ENCODE results near the gene FAM216A. TPM values are rescaled to one million over a fixed set of nuclear protein-coding genes. Genes with fewer than 3 reads are reported as not detected.

Gene FAM216A
- polyA plus RNA-seq, 1 experiment: 21.3 TPM

DNA sequence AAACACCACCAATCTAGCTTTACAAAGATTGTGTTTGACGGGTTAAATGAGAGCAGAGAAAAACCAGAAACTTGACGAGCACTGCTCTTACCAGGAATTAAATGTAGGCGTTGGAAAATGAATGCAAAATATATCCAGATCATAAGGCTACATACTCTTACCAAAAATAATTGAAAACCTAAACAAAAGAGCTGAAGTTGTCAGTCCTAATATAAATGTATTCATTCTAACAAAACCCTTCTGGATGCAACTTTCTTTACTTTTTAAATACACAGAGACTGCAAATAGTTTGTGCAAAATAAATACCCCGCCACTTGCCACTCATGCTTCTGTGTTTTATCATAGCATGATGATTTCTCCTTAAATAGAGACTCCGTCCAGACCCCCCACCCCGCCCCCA is 66.2 kb downstream of the FAM216A start:
- no peaks in the 10 kb centered on the region for H3K9me3 ChIP-seq (ENCODE audit: control insufficient read depth, insufficient read depth, low read length)
- no peak overlapping the region for H3K27ac ChIP-seq (ENCODE audit: low read depth, low read length)
- H3K27me3 ChIP-seq (ENCODE audit: control insufficient read depth, insufficient read depth, low read length): no peaks in the 10 kb centered on the region
- ChIA-PET CTCF (interaction anchor here (1.6 to 5.1 kb wide), 3 partner anchors 22 to 67 kb away, joined by 5 to 33 read pairs (median 16); partner anchors contain the start of gene FAM216A), POLR2A (interaction anchor here (0.6 kb wide), 1 partner anchor 84 kb away, joined by 3 read pairs; the partner anchor contains the start of gene ARPC3)
- no peak for DNase-seq (ENCODE audit: low read depth, low spot score)
- H3K4me3 ChIP-seq (ENCODE audit: low read depth, low read length): no peak overlapping the region
- TF ChIP-seq, protein P1, sequence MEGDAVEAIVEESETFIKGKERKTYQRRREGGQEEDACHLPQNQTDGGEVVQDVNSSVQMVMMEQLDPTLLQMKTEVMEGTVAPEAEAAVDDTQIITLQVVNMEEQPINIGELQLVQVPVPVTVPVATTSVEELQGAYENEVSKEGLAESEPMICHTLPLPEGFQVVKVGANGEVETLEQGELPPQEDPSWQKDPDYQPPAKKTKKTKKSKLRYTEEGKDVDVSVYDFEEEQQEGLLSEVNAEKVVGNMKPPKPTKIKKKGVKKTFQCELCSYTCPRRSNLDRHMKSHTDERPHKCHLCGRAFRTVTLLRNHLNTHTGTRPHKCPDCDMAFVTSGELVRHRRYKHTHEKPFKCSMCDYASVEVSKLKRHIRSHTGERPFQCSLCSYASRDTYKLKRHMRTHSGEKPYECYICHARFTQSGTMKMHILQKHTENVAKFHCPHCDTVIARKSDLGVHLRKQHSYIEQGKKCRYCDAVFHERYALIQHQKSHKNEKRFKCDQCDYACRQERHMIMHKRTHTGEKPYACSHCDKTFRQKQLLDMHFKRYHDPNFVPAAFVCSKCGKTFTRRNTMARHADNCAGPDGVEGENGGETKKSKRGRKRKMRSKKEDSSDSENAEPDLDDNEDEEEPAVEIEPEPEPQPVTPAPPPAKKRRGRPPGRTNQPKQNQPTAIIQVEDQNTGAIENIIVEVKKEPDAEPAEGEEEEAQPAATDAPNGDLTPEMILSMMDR (IDR thresholded peaks at IDR 0.05; ENCODE audit: low read depth, low read length): no peak

DNA sequence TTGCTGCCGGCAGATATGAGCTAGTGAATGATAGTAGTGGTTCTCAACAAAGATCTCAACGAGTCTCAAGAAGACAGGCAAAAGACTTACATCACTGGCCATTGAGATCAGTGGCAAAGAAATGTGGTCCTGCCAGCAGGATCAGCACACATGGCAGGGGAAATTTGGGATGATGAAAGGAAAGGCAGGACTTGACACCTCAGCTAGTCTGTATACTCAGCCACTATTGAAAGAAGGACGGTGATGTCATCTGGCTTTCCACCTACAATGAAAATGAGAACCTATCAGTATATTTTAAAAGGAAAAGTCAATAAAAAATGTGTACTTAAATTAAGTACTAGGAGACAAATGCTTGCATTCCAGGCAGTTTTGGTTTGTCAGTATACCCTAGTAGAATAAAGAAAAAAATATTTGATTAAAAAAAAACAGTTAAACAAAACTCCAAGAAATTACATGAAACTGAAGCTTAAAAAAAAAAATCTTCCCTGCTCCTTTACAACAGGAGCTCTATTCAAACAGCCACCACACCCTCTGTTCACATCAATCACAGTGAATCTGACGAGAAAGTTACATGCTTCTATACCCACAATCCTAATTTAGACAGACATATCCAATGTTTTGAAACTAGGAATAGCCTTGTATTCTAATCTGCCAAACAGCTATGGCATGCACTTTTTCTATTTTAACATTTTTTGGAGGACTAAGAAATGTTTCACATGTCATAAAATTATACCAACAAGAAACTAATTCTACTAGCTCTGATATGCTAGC is 68.4 kb downstream of the FAM216A start:
- no peaks in the 10 kb centered on the region for H3K27me3 ChIP-seq (ENCODE audit: control insufficient read depth, insufficient read depth, low read length)
- H3K4me3 ChIP-seq (ENCODE audit: low read depth, low read length): no peak overlapping the region
- TF ChIP-seq, protein P1 (IDR thresholded peaks at IDR 0.05; ENCODE audit: low read depth, low read length): no peak
- ChIA-PET CTCF (interaction anchor here (1.0 kb wide), 1 partner anchor 66 kb away, joined by 3 read pairs; no protein-coding TSS in a partner anchor), POLR2A (no interaction called here)
- H3K27ac ChIP-seq (ENCODE audit: low read depth, low read length): peak overlapping the region; percentile 2
- DNase-seq (ENCODE audit: low read depth, low spot score): no peak
- no peaks in the 10 kb centered on the region for H3K9me3 ChIP-seq (ENCODE audit: control insufficient read depth, insufficient read depth, low read length)

DNA sequence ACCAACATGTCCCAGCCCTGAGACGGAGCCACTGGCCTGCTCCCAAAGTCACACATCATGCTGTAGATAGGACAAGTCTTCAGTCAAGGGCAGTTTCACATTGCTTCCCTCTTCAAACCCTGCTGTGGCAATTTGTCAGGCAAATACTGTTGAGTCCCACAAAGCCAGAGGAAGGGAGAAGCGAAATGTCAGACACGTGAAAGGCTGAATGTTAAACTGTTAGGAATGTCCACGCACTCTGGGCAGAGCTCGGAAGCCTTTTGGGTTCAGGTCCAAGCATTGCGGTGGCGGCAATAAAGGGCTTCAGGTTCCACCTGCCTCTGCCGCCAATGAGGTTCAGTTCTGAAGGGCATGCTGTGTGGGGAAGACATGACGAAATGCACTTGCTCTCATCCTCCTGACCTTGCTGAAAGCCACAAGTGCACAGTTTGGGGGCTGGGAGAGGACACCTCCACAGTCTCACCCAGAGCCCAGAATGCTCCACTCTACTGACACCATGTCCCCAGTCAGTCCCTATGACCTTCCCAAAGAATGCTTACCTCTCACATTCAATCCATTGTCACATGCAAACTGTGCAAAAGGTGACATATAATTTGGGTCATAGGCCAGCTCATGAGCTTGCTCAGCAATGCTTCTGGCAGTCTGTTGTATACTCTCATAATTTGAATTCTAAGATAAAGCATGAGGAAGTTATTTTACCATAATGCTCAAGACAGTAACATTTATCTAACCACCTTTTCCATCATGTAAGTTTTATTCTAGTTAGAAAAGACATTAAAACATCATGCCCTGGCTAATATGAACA is 69.2 kb downstream of the FAM216A start:
- Histone ChIP-seq H3K27ac (ENCODE audit: low read depth, low read length) (peak overlapping the region; percentile 2), H3K4me3 (ENCODE audit: low read depth, low read length) (no peak overlapping the region), H3K9me3 (ENCODE audit: control insufficient read depth, insufficient read depth, low read length) (no peaks in the 10 kb centered on the region), H3K27me3 (ENCODE audit: control insufficient read depth, insufficient read depth, low read length) (no peaks in the 10 kb centered on the region)
- CTCF ChIA-PET: interaction anchor here (0.7 to 1.4 kb wide), 2 partner anchors 25 to 65 kb away, joined by 3 read pairs; no protein-coding TSS in a partner anchor
- DNase-seq (ENCODE audit: low read depth, low spot score): no peak
- POLR2A ChIA-PET: no interaction called here
- TF ChIP-seq, protein P1 (IDR thresholded peaks at IDR 0.05; ENCODE audit: low read depth, low read length): no peak

DNA sequence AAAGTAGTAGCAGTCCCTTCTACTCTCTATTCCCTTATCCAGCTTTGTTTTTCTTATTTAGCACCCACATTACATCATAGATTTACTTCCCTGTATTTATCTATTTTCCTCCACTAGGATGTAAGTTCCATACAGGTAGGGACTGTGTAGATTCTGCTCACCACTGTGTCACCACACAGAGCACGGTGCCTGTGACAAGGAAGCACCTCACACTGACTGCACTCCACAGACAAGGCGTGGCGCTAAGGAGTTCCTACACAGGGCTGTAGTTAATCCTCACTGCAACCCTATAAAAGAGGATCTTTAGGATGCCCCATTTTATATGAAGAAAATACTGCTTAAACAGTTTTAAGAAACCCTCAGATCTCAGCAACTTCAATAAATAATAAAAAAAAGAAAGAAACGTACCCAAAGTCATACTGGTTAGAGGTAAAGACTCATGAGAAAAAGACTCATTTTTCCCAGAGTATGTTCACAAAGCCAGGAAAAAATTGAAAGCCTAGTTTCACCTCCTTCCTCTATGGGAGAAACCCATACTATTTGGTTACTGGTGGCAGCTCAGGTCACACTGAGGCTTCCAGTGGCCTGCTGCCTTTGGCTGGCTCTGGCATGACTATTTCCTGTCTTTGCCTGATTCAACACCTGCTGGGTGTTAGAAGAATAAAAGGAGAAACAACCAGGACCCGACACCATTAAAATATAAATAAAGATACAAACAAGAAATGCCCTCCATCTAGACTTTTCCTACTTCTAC is 70.4 kb downstream of the FAM216A start:
- TF ChIP-seq, protein P1 (IDR thresholded peaks at IDR 0.05; ENCODE audit: low read depth, low read length): no peak
- no peak overlapping the region for H3K4me3 ChIP-seq (ENCODE audit: low read depth, low read length)
- DNase-seq (ENCODE audit: low read depth, low spot score): no peak
- POLR2A ChIA-PET: no interaction called here
- H3K27ac ChIP-seq (ENCODE audit: low read depth, low read length): no peak overlapping the region
- no peaks in the 10 kb centered on the region for H3K9me3 ChIP-seq (ENCODE audit: control insufficient read depth, insufficient read depth, low read length)
- H3K27me3 ChIP-seq (ENCODE audit: control insufficient read depth, insufficient read depth, low read length): no peaks in the 10 kb centered on the region
- CTCF ChIA-PET: interaction anchor here (0.7 to 1.4 kb wide), 4 partner anchors 13 to 64 kb away, joined by 3 to 6 read pairs (median 3); no protein-coding TSS in a partner anchor

Small RNAs within 50 kb of the gene (small RNA-seq; reads per million reads assigned to genes)
- gene RF00278 (ENCODE audit: insufficient read length, low read depth): not detected

Other genes starting within 250 kb of the FAM216A start
- 139 and 143 TPM in 2 replicates for gene ATP2A2, start 187.6 kb upstream of the FAM216A start, polyA plus RNA-seq (2011; rRNA removed)
- 48.7 and 58.8 TPM in 2 replicates for gene ANAPC7, start 65.1 kb upstream of the FAM216A start, polyA plus RNA-seq (2011; rRNA removed)
- 57.0 and 82.3 TPM in 2 replicates for gene ARPC3, start 18.5 kb upstream of the FAM216A start, polyA plus RNA-seq (2011; rRNA removed)
- 16.8 and 25.6 TPM in 2 replicates for gene GPN3, start 588 bp upstream of the FAM216A start, polyA plus RNA-seq (2011; rRNA removed)
- gene VPS29, start 33.3 kb downstream of the FAM216A start, polyA plus RNA-seq (2011; rRNA removed): 135 and 170 TPM in 2 replicates
- gene RAD9B, start 33.5 kb downstream of the FAM216A start, polyA plus RNA-seq (2011; rRNA removed): 0.07 and 0.26 TPM in 2 replicates
- 9.3 and 11.4 TPM in 2 replicates for gene PPTC7, start 114.5 kb downstream of the FAM216A start, polyA plus RNA-seq (2011; rRNA removed)
- gene TCTN1, start 145.3 kb downstream of the FAM216A start, polyA plus RNA-seq (2011; rRNA removed): 32.7 and 35.4 TPM in 2 replicates
- 6.5 and 6.9 TPM in 2 replicates for gene HVCN1, start 220.3 kb downstream of the FAM216A start, polyA plus RNA-seq (2011; rRNA removed)